WTC11 (cell line): ENCODE results near the gene KRT6C. TPM values are rescaled to one million over a fixed set of nuclear protein-coding genes. Genes with fewer than 3 reads are reported as not detected.

ENCODE experiments used
- ATAC-seq: fragments of 200-7000 bp; cut with Tn5 transposase; 2 replicates; pipeline ENCODE4 v1.10.0; 2021; ENCODE audit warnings: mild to moderate bottlenecking, moderate library complexity
- CTCF ChIA-PET: fragments of 300-600 bp; sonication (Branson Sonifier 250); formaldehyde crosslinking; loops from one replicate; lab custom pipeline; 2021; ENCODE audit warnings: antibody characterized with exemption; lab: Charles Lee
- POLR2A ChIA-PET: fragments of 350-600 bp; sonication (Branson Sonifier 250); formaldehyde crosslinking; loops from one replicate; lab custom pipeline; 2021; ENCODE audit warnings: antibody characterized with exemption; lab: Charles Lee
- DNase-seq: peaks from one replicate; pipeline ENCODE4 v3.0.0; 2021; ENCODE audit warnings: low spot score
- H3K27ac Mint-ChIP-seq: 2 replicates; pipeline ENCODE4 v1.8.0; 2021; ENCODE audit warnings: mixed read lengths
- H3K27me3 Mint-ChIP-seq: 2 replicates; pipeline ENCODE4 v1.8.0; 2021; ENCODE audit warnings: low read depth, mild to moderate bottlenecking, moderate library complexity, mixed read lengths
- H3K36me3 Mint-ChIP-seq: 2 replicates; pipeline ENCODE4 v1.8.0; 2021; ENCODE audit warnings: mixed read lengths
- H3K4me1 Mint-ChIP-seq: 2 replicates; pipeline ENCODE4 v1.8.0; 2022; ENCODE audit warnings: mixed read lengths
- H3K4me3 Mint-ChIP-seq: 2 replicates; pipeline ENCODE4 v1.8.0; 2021; ENCODE audit warnings: mild to moderate bottlenecking, moderate library complexity, mixed read lengths
- H3K9me3 Mint-ChIP-seq: 2 replicates; pipeline ENCODE4 v1.8.0; 2021; ENCODE audit warnings: mixed read lengths
- ATF1 ChIP-seq: sonication (generic); formaldehyde crosslinking; IDR thresholded peaks from 2 replicates; pipeline ENCODE4 v1.8.1; 2023; ENCODE audit warnings: mild to moderate bottlenecking, moderate library complexity, missing genetic modification reagents
- CBFB ChIP-seq: sonication (generic); formaldehyde crosslinking; IDR thresholded peaks from 2 replicates; pipeline ENCODE4 v1.8.1; 2022; ENCODE audit warnings: mild to moderate bottlenecking, low read depth, missing genetic modification reagents
- FOXP1 ChIP-seq: sonication (generic); formaldehyde crosslinking; IDR thresholded peaks from 2 replicates; pipeline ENCODE4 v1.8.0; 2022; ENCODE audit warnings: missing genetic modification reagents, mild to moderate bottlenecking, moderate library complexity, borderline replicate concordance
- GRHL2 ChIP-seq: fragments of 250-450 bp; sonication (Bioruptor Pico); IDR thresholded peaks from 2 replicates; pipeline ENCODE4 v1.8.0; 2022; ENCODE audit warnings: mild to moderate bottlenecking, moderate library complexity; ENCODE audit not compliant: insufficient replicate concordance, severe bottlenecking
- GTF2I ChIP-seq: fragments of 250-450 bp; sonication (Bioruptor Pico); conservative IDR thresholded peaks from 2 replicates; pipeline ENCODE4 v1.4.0; 2021; ENCODE audit warnings: mild to moderate bottlenecking
- MXD4 ChIP-seq: fragments of 250-450 bp; sonication (Bioruptor Pico); IDR thresholded peaks from 2 replicates; pipeline ENCODE4 v1.8.0; 2021; ENCODE audit warnings: mild to moderate bottlenecking, moderate library complexity, borderline replicate concordance
- MYBL2 ChIP-seq: sonication (generic); formaldehyde crosslinking; IDR thresholded peaks from 2 replicates; pipeline ENCODE4 v1.8.1; 2023; ENCODE audit warnings: mild to moderate bottlenecking, moderate library complexity, missing genetic modification reagents
- NFYB ChIP-seq: sonication (generic); formaldehyde crosslinking; conservative IDR thresholded peaks from 2 replicates; pipeline ENCODE4 v1.8.0; 2022; ENCODE audit warnings: low read depth, missing genetic modification reagents
- NR1H2 ChIP-seq: sonication (generic); formaldehyde crosslinking; IDR thresholded peaks from 2 replicates; pipeline ENCODE4 v1.9.0; 2021; ENCODE audit warnings: mild to moderate bottlenecking, moderate library complexity, missing genetic modification reagents
- PRRX2 ChIP-seq: fragments of 250-450 bp; sonication (Bioruptor Pico); IDR thresholded peaks from 2 replicates; pipeline ENCODE4 v1.8.0; 2021; ENCODE audit warnings: mild to moderate bottlenecking
- TEAD1 ChIP-seq: sonication (generic); formaldehyde crosslinking; IDR thresholded peaks from 2 replicates; pipeline ENCODE4 v1.8.0; 2022; ENCODE audit warnings: mild to moderate bottlenecking, missing genetic modification reagents
- TP53 ChIP-seq: sonication (generic); formaldehyde crosslinking; IDR thresholded peaks from 2 replicates; pipeline ENCODE4 v1.8.1; 2023; ENCODE audit warnings: mild to moderate bottlenecking, missing genetic modification reagents
- ZNF121 ChIP-seq: sonication (generic); formaldehyde crosslinking; IDR thresholded peaks from 2 replicates; pipeline ENCODE4 v1.8.0; 2023; ENCODE audit warnings: missing genetic modification reagents
- ZNF263 ChIP-seq: sonication (generic); formaldehyde crosslinking; IDR thresholded peaks from 2 replicates; pipeline ENCODE4 v1.8.1; 2022; ENCODE audit warnings: low read depth, mild to moderate bottlenecking, moderate library complexity, missing genetic modification reagents
- ZNF396 ChIP-seq: fragments of 250-450 bp; sonication (Bioruptor Pico); IDR thresholded peaks from 2 replicates; pipeline ENCODE4 v1.8.0; 2021; ENCODE audit warnings: mild to moderate bottlenecking, moderate library complexity, borderline replicate concordance
- ZNF423 ChIP-seq: fragments of 250-450 bp; sonication (Bioruptor Pico); IDR thresholded peaks from 2 replicates; pipeline ENCODE4 v2.1.2; 2022; ENCODE audit warnings: mild to moderate bottlenecking, moderate library complexity
- total RNA-seq: library from RNA; stranded (reverse); gene quantifications from 3 replicates; pipeline ENCODE4 v1.2.3, GENCODE V29; 2021
- TF ChIP-seq, protein P1 (sequence below): sonication (generic); formaldehyde crosslinking; IDR thresholded peaks from 2 replicates; pipeline ENCODE4 v1.8.0; 2022; ENCODE audit warnings: mild to moderate bottlenecking, missing genetic modification reagents
- TF ChIP-seq, protein P2 (sequence below): sonication (generic); formaldehyde crosslinking; IDR thresholded peaks from 2 replicates; pipeline ENCODE4 v1.8.0; 2023; ENCODE audit warnings: missing genetic modification reagents
- TF ChIP-seq, protein P3 (sequence below): fragments of 200-600 bp; IDR thresholded peaks from 2 replicates; pipeline ENCODE4 v1.8.0; 2022; ENCODE audit warnings: antibody characterized with exemption
- TF ChIP-seq, protein P4 (sequence below): sonication (generic); formaldehyde crosslinking; IDR thresholded peaks from 2 replicates; pipeline ENCODE4 v1.8.0; 2022; ENCODE audit warnings: mild to moderate bottlenecking, missing genetic modification reagents
- TF ChIP-seq, protein P5 (sequence below): sonication (generic); formaldehyde crosslinking; IDR thresholded peaks from 2 replicates; pipeline ENCODE4 v1.8.0; 2022; ENCODE audit warnings: missing genetic modification reagents
- TF ChIP-seq, protein P6 (sequence below): sonication (generic); formaldehyde crosslinking; IDR thresholded peaks from 2 replicates; pipeline ENCODE4 v1.8.0; 2023; ENCODE audit warnings: missing genetic modification reagents, mild to moderate bottlenecking, borderline replicate concordance

KRT6C gene
- total RNA-seq, 1 experiment from 2014 or later, result not detected

DNA sequence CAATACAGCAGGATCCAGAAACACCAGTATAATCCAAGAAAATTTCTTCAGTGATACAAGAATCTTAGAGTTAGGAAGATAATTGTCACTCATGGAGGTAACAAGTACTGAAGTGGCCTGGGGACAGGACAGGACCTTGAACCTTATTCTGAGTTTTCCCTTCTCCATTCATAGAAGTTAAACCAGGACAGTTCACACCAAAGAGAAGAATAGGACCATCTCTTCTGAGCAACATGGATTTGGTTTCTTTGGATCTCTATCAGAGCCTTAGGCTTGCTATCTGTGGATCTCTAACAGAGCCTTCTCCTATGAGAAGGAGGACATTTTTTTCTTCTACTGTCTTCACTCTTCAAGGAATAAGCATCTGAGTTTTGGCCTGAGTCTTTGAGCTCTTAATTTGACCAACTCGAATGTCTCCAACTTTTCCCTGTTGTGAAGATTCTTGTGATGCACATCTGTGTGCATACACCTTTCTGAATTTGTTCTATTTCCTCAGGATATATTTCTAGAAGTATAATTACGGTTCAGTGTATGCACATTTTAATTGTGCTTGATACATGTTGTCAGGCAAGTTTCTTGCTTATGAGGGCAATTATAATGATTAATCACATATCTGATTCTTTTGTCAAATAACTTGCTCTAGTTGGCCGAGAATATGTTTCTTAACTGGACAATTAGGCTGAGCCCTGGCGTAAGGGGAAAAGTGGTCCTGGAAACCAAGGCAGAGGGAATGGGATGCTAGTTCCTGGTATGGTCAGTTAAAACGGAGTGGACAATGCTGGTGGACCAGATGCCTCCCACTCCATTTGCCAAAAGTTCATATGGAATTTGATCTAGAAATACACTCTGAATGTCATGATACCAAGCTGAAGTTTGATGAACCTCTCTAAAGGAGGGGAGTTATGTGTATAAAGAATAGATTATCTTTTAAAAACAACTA is 12.8 kb upstream of the KRT6C start:
- no peak for DNase-seq
- Mint-ChIP-seq H3K27me3 (peaks cover 3% of the 10 kb centered on the region; the same call in 1 of the 2 replicates), H3K36me3 (0 out of 2 replicates have a peak, but pooled peaks cover 3% of the 10 kb centered on the region), H3K4me3 (no peak overlapping the region), H3K9me3 (peaks cover 32% of the 10 kb centered on the region), H3K27ac (no peak overlapping the region), H3K4me1 (no peaks in the 10 kb centered on the region)
- TF ChIP-seq, protein P1, sequence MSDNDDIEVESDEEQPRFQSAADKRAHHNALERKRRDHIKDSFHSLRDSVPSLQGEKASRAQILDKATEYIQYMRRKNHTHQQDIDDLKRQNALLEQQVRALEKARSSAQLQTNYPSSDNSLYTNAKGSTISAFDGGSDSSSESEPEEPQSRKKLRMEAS, result no peak
- TF ChIP-seq MYBL2, result no peak
- TF ChIP-seq, protein P2, sequence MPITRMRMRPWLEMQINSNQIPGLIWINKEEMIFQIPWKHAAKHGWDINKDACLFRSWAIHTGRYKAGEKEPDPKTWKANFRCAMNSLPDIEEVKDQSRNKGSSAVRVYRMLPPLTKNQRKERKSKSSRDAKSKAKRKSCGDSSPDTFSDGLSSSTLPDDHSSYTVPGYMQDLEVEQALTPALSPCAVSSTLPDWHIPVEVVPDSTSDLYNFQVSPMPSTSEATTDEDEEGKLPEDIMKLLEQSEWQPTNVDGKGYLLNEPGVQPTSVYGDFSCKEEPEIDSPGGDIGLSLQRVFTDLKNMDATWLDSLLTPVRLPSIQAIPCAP (CRISPR knock-in tag), result no peak
- TF ChIP-seq ZNF121 (CRISPR knock-in tag), result no peak
- TF ChIP-seq, protein P3, sequence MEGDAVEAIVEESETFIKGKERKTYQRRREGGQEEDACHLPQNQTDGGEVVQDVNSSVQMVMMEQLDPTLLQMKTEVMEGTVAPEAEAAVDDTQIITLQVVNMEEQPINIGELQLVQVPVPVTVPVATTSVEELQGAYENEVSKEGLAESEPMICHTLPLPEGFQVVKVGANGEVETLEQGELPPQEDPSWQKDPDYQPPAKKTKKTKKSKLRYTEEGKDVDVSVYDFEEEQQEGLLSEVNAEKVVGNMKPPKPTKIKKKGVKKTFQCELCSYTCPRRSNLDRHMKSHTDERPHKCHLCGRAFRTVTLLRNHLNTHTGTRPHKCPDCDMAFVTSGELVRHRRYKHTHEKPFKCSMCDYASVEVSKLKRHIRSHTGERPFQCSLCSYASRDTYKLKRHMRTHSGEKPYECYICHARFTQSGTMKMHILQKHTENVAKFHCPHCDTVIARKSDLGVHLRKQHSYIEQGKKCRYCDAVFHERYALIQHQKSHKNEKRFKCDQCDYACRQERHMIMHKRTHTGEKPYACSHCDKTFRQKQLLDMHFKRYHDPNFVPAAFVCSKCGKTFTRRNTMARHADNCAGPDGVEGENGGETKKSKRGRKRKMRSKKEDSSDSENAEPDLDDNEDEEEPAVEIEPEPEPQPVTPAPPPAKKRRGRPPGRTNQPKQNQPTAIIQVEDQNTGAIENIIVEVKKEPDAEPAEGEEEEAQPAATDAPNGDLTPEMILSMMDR, result no peak
- no peak for TF ChIP-seq NFYB (CRISPR knock-in tag)
- no peak for TF ChIP-seq PRRX2 (CRISPR knock-in tag)
- TF ChIP-seq ZNF423 (CRISPR knock-in tag), result no peak
- TF ChIP-seq ZNF263 (CRISPR knock-in tag), result no peak
- TF ChIP-seq ZNF396 (CRISPR knock-in tag), result no peak
- TF ChIP-seq TEAD1 (CRISPR knock-in tag), result no peak
- TF ChIP-seq GTF2I (CRISPR knock-in tag), result no peak
- ChIA-PET CTCF (interaction anchor here (0.7 kb wide), 1 partner anchor 393 kb away, joined by 3 read pairs; no protein-coding TSS in a partner anchor), POLR2A (no interaction called here)
- no peak for ATAC-seq

DNA sequence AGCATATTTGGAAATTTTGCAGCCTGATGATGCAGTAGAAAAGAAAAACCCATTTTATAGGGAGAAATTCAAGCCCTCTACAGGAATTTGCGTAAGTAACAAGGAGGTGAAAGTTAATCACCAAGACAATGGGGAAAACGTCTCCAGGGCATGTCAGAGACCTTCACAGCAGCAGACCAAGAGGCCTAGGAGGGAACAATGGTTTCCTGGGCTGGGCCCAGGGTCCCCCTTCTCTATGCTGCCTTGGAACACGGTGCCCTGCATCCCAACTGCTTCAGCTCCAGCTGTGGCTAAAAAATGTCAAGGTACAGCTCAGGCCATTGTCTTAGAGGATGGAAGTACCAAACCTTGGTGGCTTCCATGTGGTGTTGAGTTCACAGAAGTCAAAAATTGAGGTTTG is 6.5 kb upstream of the KRT6C start:
- Mint-ChIP-seq H3K4me3 (no peak overlapping the region), H3K27ac (no peak overlapping the region), H3K4me1 (peaks cover 4% of the 10 kb centered on the region), H3K9me3 (peaks cover 48% of the 10 kb centered on the region), H3K27me3 (peaks cover 4% of the 10 kb centered on the region; the same call in 1 of the 2 replicates), H3K36me3 (peaks cover 15% of the 10 kb centered on the region)
- DNase-seq (no peak), ATAC-seq (peak; percentile 72)
- ChIA-PET POLR2A (interaction anchor here (0.7 kb wide), 1 partner anchor 22 kb away, joined by 3 read pairs; no protein-coding TSS in a partner anchor), CTCF (no interaction called here)
- TF ChIP-seq NR1H2 (CRISPR knock-in tag), result no peak
- TF ChIP-seq GRHL2 (CRISPR knock-in tag), result no peak
- TF ChIP-seq FOXP1 (CRISPR knock-in tag), result no peak
- TF ChIP-seq MXD4 (CRISPR knock-in tag), result no peak
- no peak for TF ChIP-seq TP53 (CRISPR knock-in tag)
- TF ChIP-seq, protein P4, sequence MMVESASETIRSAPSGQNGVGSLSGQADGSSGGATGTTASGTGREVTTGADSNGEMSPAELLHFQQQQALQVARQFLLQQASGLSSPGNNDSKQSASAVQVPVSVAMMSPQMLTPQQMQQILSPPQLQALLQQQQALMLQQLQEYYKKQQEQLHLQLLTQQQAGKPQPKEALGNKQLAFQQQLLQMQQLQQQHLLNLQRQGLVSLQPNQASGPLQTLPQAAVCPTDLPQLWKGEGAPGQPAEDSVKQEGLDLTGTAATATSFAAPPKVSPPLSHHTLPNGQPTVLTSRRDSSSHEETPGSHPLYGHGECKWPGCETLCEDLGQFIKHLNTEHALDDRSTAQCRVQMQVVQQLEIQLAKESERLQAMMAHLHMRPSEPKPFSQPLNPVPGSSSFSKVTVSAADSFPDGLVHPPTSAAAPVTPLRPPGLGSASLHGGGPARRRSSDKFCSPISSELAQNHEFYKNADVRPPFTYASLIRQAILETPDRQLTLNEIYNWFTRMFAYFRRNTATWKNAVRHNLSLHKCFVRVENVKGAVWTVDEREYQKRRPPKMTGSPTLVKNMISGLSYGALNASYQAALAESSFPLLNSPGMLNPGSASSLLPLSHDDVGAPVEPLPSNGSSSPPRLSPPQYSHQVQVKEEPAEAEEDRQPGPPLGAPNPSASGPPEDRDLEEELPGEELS (CRISPR knock-in tag), result no peak
- TF ChIP-seq ATF1 (CRISPR knock-in tag), result no peak
- TF ChIP-seq, protein P5, sequence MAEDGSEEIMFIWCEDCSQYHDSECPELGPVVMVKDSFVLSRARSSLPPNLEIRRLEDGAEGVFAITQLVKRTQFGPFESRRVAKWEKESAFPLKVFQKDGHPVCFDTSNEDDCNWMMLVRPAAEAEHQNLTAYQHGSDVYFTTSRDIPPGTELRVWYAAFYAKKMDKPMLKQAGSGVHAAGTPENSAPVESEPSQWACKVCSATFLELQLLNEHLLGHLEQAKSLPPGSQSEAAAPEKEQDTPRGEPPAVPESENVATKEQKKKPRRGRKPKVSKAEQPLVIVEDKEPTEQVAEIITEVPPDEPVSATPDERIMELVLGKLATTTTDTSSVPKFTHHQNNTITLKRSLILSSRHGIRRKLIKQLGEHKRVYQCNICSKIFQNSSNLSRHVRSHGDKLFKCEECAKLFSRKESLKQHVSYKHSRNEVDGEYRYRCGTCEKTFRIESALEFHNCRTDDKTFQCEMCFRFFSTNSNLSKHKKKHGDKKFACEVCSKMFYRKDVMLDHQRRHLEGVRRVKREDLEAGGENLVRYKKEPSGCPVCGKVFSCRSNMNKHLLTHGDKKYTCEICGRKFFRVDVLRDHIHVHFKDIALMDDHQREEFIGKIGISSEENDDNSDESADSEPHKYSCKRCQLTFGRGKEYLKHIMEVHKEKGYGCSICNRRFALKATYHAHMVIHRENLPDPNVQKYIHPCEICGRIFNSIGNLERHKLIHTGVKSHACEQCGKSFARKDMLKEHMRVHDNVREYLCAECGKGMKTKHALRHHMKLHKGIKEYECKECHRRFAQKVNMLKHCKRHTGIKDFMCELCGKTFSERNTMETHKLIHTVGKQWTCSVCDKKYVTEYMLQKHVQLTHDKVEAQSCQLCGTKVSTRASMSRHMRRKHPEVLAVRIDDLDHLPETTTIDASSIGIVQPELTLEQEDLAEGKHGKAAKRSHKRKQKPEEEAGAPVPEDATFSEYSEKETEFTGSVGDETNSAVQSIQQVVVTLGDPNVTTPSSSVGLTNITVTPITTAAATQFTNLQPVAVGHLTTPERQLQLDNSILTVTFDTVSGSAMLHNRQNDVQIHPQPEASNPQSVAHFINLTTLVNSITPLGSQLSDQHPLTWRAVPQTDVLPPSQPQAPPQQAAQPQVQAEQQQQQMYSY (CRISPR knock-in tag), result no peak
- no peak for TF ChIP-seq CBFB
- TF ChIP-seq, protein P6, sequence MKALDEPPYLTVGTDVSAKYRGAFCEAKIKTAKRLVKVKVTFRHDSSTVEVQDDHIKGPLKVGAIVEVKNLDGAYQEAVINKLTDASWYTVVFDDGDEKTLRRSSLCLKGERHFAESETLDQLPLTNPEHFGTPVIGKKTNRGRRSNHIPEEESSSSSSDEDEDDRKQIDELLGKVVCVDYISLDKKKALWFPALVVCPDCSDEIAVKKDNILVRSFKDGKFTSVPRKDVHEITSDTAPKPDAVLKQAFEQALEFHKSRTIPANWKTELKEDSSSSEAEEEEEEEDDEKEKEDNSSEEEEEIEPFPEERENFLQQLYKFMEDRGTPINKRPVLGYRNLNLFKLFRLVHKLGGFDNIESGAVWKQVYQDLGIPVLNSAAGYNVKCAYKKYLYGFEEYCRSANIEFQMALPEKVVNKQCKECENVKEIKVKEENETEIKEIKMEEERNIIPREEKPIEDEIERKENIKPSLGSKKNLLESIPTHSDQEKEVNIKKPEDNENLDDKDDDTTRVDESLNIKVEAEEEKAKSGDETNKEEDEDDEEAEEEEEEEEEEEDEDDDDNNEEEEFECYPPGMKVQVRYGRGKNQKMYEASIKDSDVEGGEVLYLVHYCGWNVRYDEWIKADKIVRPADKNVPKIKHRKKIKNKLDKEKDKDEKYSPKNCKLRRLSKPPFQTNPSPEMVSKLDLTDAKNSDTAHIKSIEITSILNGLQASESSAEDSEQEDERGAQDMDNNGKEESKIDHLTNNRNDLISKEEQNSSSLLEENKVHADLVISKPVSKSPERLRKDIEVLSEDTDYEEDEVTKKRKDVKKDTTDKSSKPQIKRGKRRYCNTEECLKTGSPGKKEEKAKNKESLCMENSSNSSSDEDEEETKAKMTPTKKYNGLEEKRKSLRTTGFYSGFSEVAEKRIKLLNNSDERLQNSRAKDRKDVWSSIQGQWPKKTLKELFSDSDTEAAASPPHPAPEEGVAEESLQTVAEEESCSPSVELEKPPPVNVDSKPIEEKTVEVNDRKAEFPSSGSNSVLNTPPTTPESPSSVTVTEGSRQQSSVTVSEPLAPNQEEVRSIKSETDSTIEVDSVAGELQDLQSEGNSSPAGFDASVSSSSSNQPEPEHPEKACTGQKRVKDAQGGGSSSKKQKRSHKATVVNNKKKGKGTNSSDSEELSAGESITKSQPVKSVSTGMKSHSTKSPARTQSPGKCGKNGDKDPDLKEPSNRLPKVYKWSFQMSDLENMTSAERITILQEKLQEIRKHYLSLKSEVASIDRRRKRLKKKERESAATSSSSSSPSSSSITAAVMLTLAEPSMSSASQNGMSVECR (CRISPR knock-in tag), result no peak
